KMS-11 (cell line): ENCODE measurements around the gene TPST1.

Source experiments
- H2AFZ ChIP-seq: fragments of 200-600 bp; sonication (generic); 2 replicates; pipeline ENCODE4 v1.6.1; 2016; ENCODE audit warnings: antibody characterized with exemption, mixed run types, low read depth
- H3K27ac ChIP-seq: fragments of 200-600 bp; sonication (generic); 2 replicates; pipeline ENCODE4 v1.6.1; 2016; ENCODE audit warnings: mild to moderate bottlenecking, mixed run types
- H3K27me3 ChIP-seq: fragments of 200-600 bp; sonication (generic); 2 replicates; pipeline ENCODE4 v1.6.1; 2017; ENCODE audit warnings: mild to moderate bottlenecking, low read depth, mixed run types, moderate library complexity; ENCODE audit not compliant: insufficient read depth
- H3K36me3 ChIP-seq: fragments of 200-600 bp; sonication (generic); 2 replicates; pipeline ENCODE4 v1.6.1; 2017; ENCODE audit warnings: mild to moderate bottlenecking, mixed run types; ENCODE audit not compliant: insufficient read depth
- H3K4me1 ChIP-seq: fragments of 200-600 bp; sonication (generic); 2 replicates; pipeline ENCODE4 v1.6.1; 2016; ENCODE audit warnings: mild to moderate bottlenecking, low read depth, mixed run types; ENCODE audit not compliant: poor library complexity, severe bottlenecking
- H3K4me2 ChIP-seq: fragments of 200-600 bp; sonication (generic); 2 replicates; pipeline ENCODE4 v1.7.0; 2016; ENCODE audit warnings: mild to moderate bottlenecking, mixed run types
- H3K4me3 ChIP-seq: fragments of 200-600 bp; sonication (generic); IDR thresholded peaks from 2 replicates; pipeline ENCODE4 v1.6.1; 2017; ENCODE audit warnings: low read depth, low read length, mixed read lengths; ENCODE audit not compliant: insufficient read depth
- H3K79me2 ChIP-seq: fragments of 200-600 bp; sonication (generic); 2 replicates; pipeline ENCODE4 v1.6.1; 2016; ENCODE audit warnings: low read depth, mixed run types; ENCODE audit not compliant: insufficient read depth
- H3K9ac ChIP-seq: fragments of 200-600 bp; sonication (generic); 2 replicates; pipeline ENCODE4 v1.6.1; 2016; ENCODE audit warnings: mild to moderate bottlenecking, mixed run types
- H4K20me1 ChIP-seq: fragments of 200-600 bp; sonication (generic); 2 replicates; pipeline ENCODE4 v1.6.1; 2016; ENCODE audit warnings: mild to moderate bottlenecking, mixed run types; ENCODE audit not compliant: insufficient read depth
- CTCF ChIP-seq: fragments of 200-600 bp; sonication (generic); conservative IDR thresholded peaks from 2 replicates; pipeline ENCODE4 v1.6.1; 2017; ENCODE audit warnings: low read depth, mild to moderate bottlenecking, antibody characterized with exemption, low read length, moderate library complexity, mixed read lengths

Gene TPST1

GRCh38 chr7:66326501-66327215 lies 121.5 kb downstream of the TPST1 start:
- no peak overlapping the region for H2AFZ ChIP-seq
- H3K4me2 ChIP-seq, result no peak overlapping the region
- TF ChIP-seq CTCF, result no peak
- no peaks in the 10 kb centered on the region for H3K27me3 ChIP-seq
- H3K36me3 ChIP-seq, result no peaks in the 10 kb centered on the region
- H3K27ac ChIP-seq, result no peak overlapping the region
- no peak overlapping the region for H3K4me3 ChIP-seq
- peaks cover 14% of the 10 kb centered on the region; the same call in 1 of the 2 replicates for H3K79me2 ChIP-seq
- no peak overlapping the region for H3K9ac ChIP-seq
- no peaks in the 10 kb centered on the region for H4K20me1 ChIP-seq
- peaks cover 43% of the 10 kb centered on the region for H3K4me1 ChIP-seq

- Histone ChIP-seq H3K4me2 (no peak overlapping the region), H3K27me3 (no peaks in the 10 kb centered on the region), H3K9ac (no peak overlapping the region), H3K79me2 (peaks cover 28% of the 10 kb centered on the region; the same call in 1 of the 2 replicates), H3K36me3 (no peaks in the 10 kb centered on the region), H3K4me3 (no peak overlapping the region), H4K20me1 (no peaks in the 10 kb centered on the region), H2AFZ (no peak overlapping the region), H3K27ac (no peak overlapping the region), H3K4me1 (peaks cover 83% of the 10 kb centered on the region)
- TF ChIP-seq CTCF, result no peak
Measured at GRCh38 chr7:66330961-66331360, 125.8 kb downstream of the TPST1 start.

GRCh38 chr7:66331883-66332282 lies 126.7 kb downstream of the TPST1 start:
- no peak for TF ChIP-seq CTCF
- no peaks in the 10 kb centered on the region for H4K20me1 ChIP-seq
- no peaks in the 10 kb centered on the region for H3K27me3 ChIP-seq
- H2AFZ ChIP-seq, result no peak overlapping the region
- peaks cover 81% of the 10 kb centered on the region for H3K4me1 ChIP-seq
- no peak overlapping the region for H3K9ac ChIP-seq
- H3K79me2 ChIP-seq, result peaks cover 27% of the 10 kb centered on the region; the same call in 1 of the 2 replicates
- H3K4me3 ChIP-seq, result no peak overlapping the region
- H3K27ac ChIP-seq, result no peak overlapping the region
- H3K4me2 ChIP-seq, result no peak overlapping the region
- H3K36me3 ChIP-seq, result no peaks in the 10 kb centered on the region

DNA sequence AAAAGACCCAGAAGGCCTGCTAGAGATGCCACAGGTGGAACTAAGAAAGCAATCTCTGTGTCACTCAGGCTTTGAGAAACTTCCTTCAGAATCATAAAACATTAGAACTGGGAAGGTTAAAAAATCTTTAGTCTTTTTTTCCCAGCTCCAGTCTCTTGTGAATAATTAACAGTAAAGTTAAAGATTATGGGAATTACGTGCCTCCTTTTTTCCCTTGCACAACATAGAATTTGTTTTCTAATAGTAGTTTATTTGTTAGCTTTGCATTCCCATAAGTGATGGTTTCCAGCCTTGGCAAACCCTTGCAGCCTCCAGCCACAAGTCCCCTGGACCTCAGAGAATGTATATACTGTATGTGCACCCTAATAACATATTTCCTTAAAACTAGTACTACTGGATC lies 128.3 kb downstream of the TPST1 start:
- no peaks in the 10 kb centered on the region for H3K27me3 ChIP-seq
- no peak overlapping the region for H2AFZ ChIP-seq
- H3K4me2 ChIP-seq, result peak overlapping the region; percentile 76; the same call in 1 of the 2 replicates
- H3K27ac ChIP-seq, result peak overlapping the region; percentile 84; the same call in 1 of the 2 replicates
- H3K79me2 ChIP-seq, result peaks cover 23% of the 10 kb centered on the region; the same call in 1 of the 2 replicates
- no peak overlapping the region for H3K9ac ChIP-seq
- peaks cover 72% of the 10 kb centered on the region for H3K4me1 ChIP-seq
- no peaks in the 10 kb centered on the region for H3K36me3 ChIP-seq
- H4K20me1 ChIP-seq, result no peaks in the 10 kb centered on the region
- no peak overlapping the region for H3K4me3 ChIP-seq
- no peak for TF ChIP-seq CTCF
